Hematopoietic multipotent progenitor cell treated with erythropoietin and hydrocortisone succinate and interleukin-3 and kit ligand, for 17 days (in vitro differentiated cells): ENCODE data around the gene FRMD4A.

Experiments
- DNase-seq: peaks from one replicate; pipeline ENCODE4 v3.0.0-alpha.2; 2015; ENCODE audit warnings: low spot score

The FRMD4A gene

GRCh38 chr10:13743101-13743693 is 587.5 kb downstream of the FRMD4A start:
- no peak for DNase-seq

GRCh38 chr10:13741438-13741837 is 589.3 kb downstream of the FRMD4A start:
- no peak for DNase-seq

- DNase-seq, result no peak
Observed at GRCh38 chr10:13740461-13740860, 590.3 kb downstream of the FRMD4A start.

GRCh38 chr10:13739183-13739582 is 591.5 kb downstream of the FRMD4A start:
- DNase-seq, result no peak

- no peak for DNase-seq
Observed at GRCh38 chr10:13736506-13736905, 594.2 kb downstream of the FRMD4A start.

GRCh38 chr10:13734151-13734550 is 596.6 kb downstream of the FRMD4A start:
- DNase-seq, result no peak

GRCh38 chr10:13733071-13733470 is 597.7 kb downstream of the FRMD4A start:
- no peak for DNase-seq

GRCh38 chr10:13732465-13732881 is 598.3 kb downstream of the FRMD4A start:
- DNase-seq, result no peak

- no peak for DNase-seq
Observed at GRCh38 chr10:13731799-13732198, 598.9 kb downstream of the FRMD4A start.

- DNase-seq, result no peak
Observed at GRCh38 chr10:13730956-13731355, 599.8 kb downstream of the FRMD4A start.

- DNase-seq, result no peak
Observed at GRCh38 chr10:13730306-13730652, 600.4 kb downstream of the FRMD4A start.

GRCh38 chr10:13729586-13730305 is 601.0 kb downstream of the FRMD4A start:
- DNase-seq, result no peak

- no peak for DNase-seq
Observed at GRCh38 chr10:13728898-13729535, 601.7 kb downstream of the FRMD4A start.

- DNase-seq, result no peak
Observed at GRCh38 chr10:13725594-13725993, 605.1 kb downstream of the FRMD4A start.

- DNase-seq, result no peak
Observed at GRCh38 chr10:13724484-13724883, 606.2 kb downstream of the FRMD4A start.

- DNase-seq, result no peak
Observed at GRCh38 chr10:13722747-13723653, 607.7 kb downstream of the FRMD4A start.

- DNase-seq, result no peak
Observed at GRCh38 chr10:13721486-13721885, 609.2 kb downstream of the FRMD4A start.

- DNase-seq, result no peak
Observed at GRCh38 chr10:13720699-13721098, 610.0 kb downstream of the FRMD4A start.

GRCh38 chr10:13719425-13719824 is 611.3 kb downstream of the FRMD4A start:
- DNase-seq, result no peak

- DNase-seq, result no peak
Observed at GRCh38 chr10:13718820-13719219, 611.9 kb downstream of the FRMD4A start.

- DNase-seq, result no peak
Observed at GRCh38 chr10:13717936-13718772, 612.6 kb downstream of the FRMD4A start.

GRCh38 chr10:13717571-13717935 is 613.2 kb downstream of the FRMD4A start:
- no peak for DNase-seq
